H9 (cell line): ENCODE measurements around the gene TRAF5. TPM values are rescaled to one million over a fixed set of nuclear protein-coding genes. Genes with fewer than 3 reads are reported as not detected.

ENCODE experiments used
- DNase-seq: peaks from one replicate; pipeline ENCODE4 v3.0.0-alpha.2; 2017
- H2AFZ ChIP-seq: one replicate; pipeline ENCODE4 v1.6.1; 2013; ENCODE audit warnings: mild to moderate bottlenecking, low read length, control low read depth, moderate library complexity
- H2AK5ac ChIP-seq: 2 replicates; pipeline ENCODE4 v1.6.1; 2013; ENCODE audit warnings: low read length, control low read depth, mixed read lengths; ENCODE audit not compliant: insufficient read length
- H2BK120ac ChIP-seq: one replicate; pipeline ENCODE4 v1.6.1; 2013; ENCODE audit warnings: low read depth, mild to moderate bottlenecking, low read length, control low read depth, inconsistent platforms; ENCODE audit not compliant: poor library complexity, severe bottlenecking
- H2BK12ac ChIP-seq: 2 replicates; pipeline ENCODE4 v1.6.1; 2013; ENCODE audit warnings: low read length, control low read depth, mixed read lengths, low read depth; ENCODE audit not compliant: insufficient read length
- H2BK15ac ChIP-seq: 2 replicates; pipeline ENCODE4 v1.6.1; 2013; ENCODE audit warnings: low read depth, low read length, control low read depth
- H2BK20ac ChIP-seq: one replicate; pipeline ENCODE4 v1.6.1; 2013; ENCODE audit warnings: low read depth, mild to moderate bottlenecking, low read length, control low read depth, inconsistent platforms; ENCODE audit not compliant: poor library complexity, severe bottlenecking
- H2BK5ac ChIP-seq: 2 replicates; pipeline ENCODE4 v1.6.1; 2013; ENCODE audit warnings: low read length, control low read depth, mixed read lengths; ENCODE audit not compliant: insufficient read length
- H3K14ac ChIP-seq: 2 replicates; pipeline ENCODE4 v1.6.1; 2013; ENCODE audit warnings: low read length, control low read depth; ENCODE audit not compliant: insufficient read depth
- H3K18ac ChIP-seq: 2 replicates; pipeline ENCODE4 v1.6.1; 2013; ENCODE audit warnings: low read depth, mild to moderate bottlenecking, mixed read lengths, low read length, control low read depth; ENCODE audit not compliant: insufficient read length
- H3K23ac ChIP-seq: 2 replicates; pipeline ENCODE4 v1.6.1; 2013; ENCODE audit warnings: low read length, control low read depth, mixed read lengths, low read depth; ENCODE audit not compliant: insufficient read length
- H3K23me2 ChIP-seq: 2 replicates; pipeline ENCODE4 v1.6.1; 2013; ENCODE audit warnings: low read depth, mild to moderate bottlenecking, mixed read lengths, low read length, control low read depth; ENCODE audit not compliant: insufficient read length, poor library complexity, severe bottlenecking
- H3K27ac ChIP-seq: 2 replicates; pipeline ENCODE4 v1.5.1; 2013; ENCODE audit warnings: low read length, control low read depth, mixed read lengths, low read depth; ENCODE audit not compliant: insufficient read length
- H3K27me3 ChIP-seq: 2 replicates; pipeline ENCODE4 v1.6.1; 2013; ENCODE audit warnings: low read length, control low read depth, inconsistent platforms; ENCODE audit not compliant: insufficient read depth
- H3K4ac ChIP-seq: 2 replicates; pipeline ENCODE4 v1.6.1; 2013; ENCODE audit warnings: low read depth, mild to moderate bottlenecking, control low read depth, inconsistent platforms, low read length, moderate library complexity
- H3K4me1 ChIP-seq: 2 replicates; pipeline ENCODE4 v1.6.1; 2013; ENCODE audit warnings: low read length, control low read depth, inconsistent platforms; ENCODE audit not compliant: insufficient read depth
- H3K4me2 ChIP-seq: 2 replicates; pipeline ENCODE4 v1.6.1; 2013; ENCODE audit warnings: low read length, control low read depth, mixed read lengths; ENCODE audit not compliant: insufficient read length, insufficient read depth
- H3K56ac ChIP-seq: 2 replicates; pipeline ENCODE4 v1.6.1; 2013; ENCODE audit warnings: low read depth, mild to moderate bottlenecking, mixed read lengths, low read length, control low read depth; ENCODE audit not compliant: insufficient read length
- H3K79me1 ChIP-seq: 2 replicates; pipeline ENCODE4 v1.6.1; 2013; ENCODE audit warnings: low read depth, mild to moderate bottlenecking, moderate library complexity, low read length, control low read depth, inconsistent platforms; ENCODE audit not compliant: insufficient read depth, poor library complexity, severe bottlenecking
- H3K79me2 ChIP-seq: 2 replicates; pipeline ENCODE4 v1.6.1; 2013; ENCODE audit warnings: low read length, control low read depth, inconsistent platforms; ENCODE audit not compliant: insufficient read depth
- H3K9ac ChIP-seq: 2 replicates; pipeline ENCODE4 v1.6.1; 2013; ENCODE audit warnings: low read length, control low read depth, mixed read lengths; ENCODE audit not compliant: insufficient read length; ENCODE audit errors: extremely low read depth
- H3K9me3 ChIP-seq: one replicate; pipeline ENCODE4 v1.6.1; 2013; ENCODE audit warnings: low read depth, low read length, inconsistent platforms; ENCODE audit not compliant: control insufficient read depth
- H3T11ph ChIP-seq: one replicate; pipeline ENCODE4 v1.6.1; 2013; ENCODE audit warnings: mild to moderate bottlenecking, low read length, control low read depth, inconsistent platforms
- H4K20me1 ChIP-seq: one replicate; pipeline ENCODE4 v1.6.1; 2013; ENCODE audit not compliant: control insufficient read depth, insufficient read length, insufficient read depth
- H4K5ac ChIP-seq: 2 replicates; pipeline ENCODE4 v1.6.1; 2013; ENCODE audit warnings: low read depth, mild to moderate bottlenecking, mixed read lengths, low read length, control low read depth; ENCODE audit not compliant: insufficient read length
- H4K8ac ChIP-seq: replicated peaks from 2 replicates; pipeline ENCODE4 v1.6.1; 2013; ENCODE audit warnings: low read length, control low read depth, mixed read lengths, low read depth; ENCODE audit not compliant: insufficient read length
- H4K91ac ChIP-seq: 2 replicates; pipeline ENCODE4 v1.6.1; 2013; ENCODE audit warnings: low read depth, mild to moderate bottlenecking, moderate library complexity, mixed read lengths, low read length, control low read depth; ENCODE audit not compliant: insufficient read length
- H3K27ac Mint-ChIP-seq, 3 experiments: 2 replicates in 2 of 3; 3 replicates in 1 of 3; pipeline ENCODE4 v1.8.0; 2020 to 2021; ENCODE audit warnings: mixed read lengths in 3 of 3, mild to moderate bottlenecking in 1 of 3, moderate library complexity in 1 of 3
- H3K27me3 Mint-ChIP-seq: 2 replicates; pipeline ENCODE4 v1.8.0; 2021; ENCODE audit warnings: low read depth, mild to moderate bottlenecking, moderate library complexity, mixed read lengths
- H3K36me3 Mint-ChIP-seq, 3 experiments: 2 replicates in 2 of 3; 3 replicates in 1 of 3; pipeline ENCODE4 v1.8.0; 2020 to 2021; ENCODE audit warnings: low read depth in 3 of 3, mixed read lengths in 3 of 3; ENCODE audit not compliant: insufficient read depth in 1 of 3
- H3K4me1 Mint-ChIP-seq, 2 experiments: 2 replicates each; pipeline ENCODE4 v1.8.0; 2020; ENCODE audit warnings: mixed read lengths in 2 of 2
- H3K4me3 Mint-ChIP-seq, 2 experiments: 2 replicates in 1 of 2; 3 replicates in 1 of 2; pipeline ENCODE4 v1.8.0; 2020 to 2021; ENCODE audit warnings: mild to moderate bottlenecking in 2 of 2, mixed read lengths in 2 of 2, moderate library complexity in 1 of 2
- H3K9me3 Mint-ChIP-seq, 2 experiments: 2 replicates in 1 of 2; 3 replicates in 1 of 2; pipeline ENCODE4 v1.8.0; 2020; ENCODE audit warnings: mild to moderate bottlenecking in 2 of 2, mixed read lengths in 2 of 2, moderate library complexity in 1 of 2
- CTCF ChIP-seq: fragments of 200-600 bp; sonication (generic); conservative IDR thresholded peaks from 3 replicates; pipeline ENCODE4 v1.8.0; 2021; ENCODE audit warnings: antibody characterized with exemption, mild to moderate bottlenecking
- whole genome bisulfite sequencing: extraction: QIAGEN DNeasy Blood & Tissue Kit; methylation state at CpG from one replicate; pipeline ENCODE4 v1.1.7; 2013; ENCODE audit warnings: missing lambda C conversion rate, low lambda C conversion rate, mixed read lengths; ENCODE audit not compliant: insufficient read length; ENCODE audit errors: extremely low coverage; 5-methylcytosine and 5-hydroxymethylcytosine counted together
- total RNA-seq: library from RNA; stranded (reverse); gene quantifications from 2 replicates; pipeline ENCODE4 v1.2.1, GENCODE V29; 2021

TRAF5 gene
- total RNA-seq, 1 experiment from 2014 or later: 19.1 TPM

DNA sequence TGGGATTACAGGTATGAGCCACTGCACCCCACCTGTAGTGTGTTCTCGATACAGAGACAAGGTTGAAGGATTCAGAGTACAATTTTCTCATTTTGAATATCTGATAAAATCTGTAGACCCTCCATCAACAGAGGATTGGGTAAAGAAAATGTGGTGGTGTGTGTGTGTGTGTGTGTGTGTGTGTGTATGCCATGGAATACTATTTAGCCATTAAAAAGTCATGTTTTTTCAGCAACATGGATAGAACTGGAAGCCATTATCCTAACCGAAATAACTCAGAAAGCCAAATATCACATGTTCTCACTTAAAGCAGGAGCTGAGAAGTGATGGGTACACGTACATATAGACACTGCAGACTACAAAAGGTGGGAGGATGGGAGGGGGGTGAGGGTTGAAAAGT lies 57.9 kb downstream of the TRAF5 start:
- H3K27me3 ChIP-seq: no peaks in the 10 kb centered on the region
- no peak for TF ChIP-seq CTCF
- no peaks in the 10 kb centered on the region for H3K79me2 ChIP-seq
- H3K56ac ChIP-seq: no peak overlapping the region
- no peak overlapping the region for H3K18ac ChIP-seq
- H2AK5ac ChIP-seq: no peak overlapping the region
- no peak overlapping the region for H2AFZ ChIP-seq
- H3K4ac ChIP-seq: no peak overlapping the region
- peaks cover 7% of the 10 kb centered on the region for H3K23me2 ChIP-seq
- peaks cover 19 to 22% of the 10 kb centered on the region in 2 experiments for H3K4me1 Mint-ChIP-seq
- H3K9me3 Mint-ChIP-seq: no peaks in the 10 kb centered on the region
- no peak overlapping the region for H3K27ac Mint-ChIP-seq
- no peak overlapping the region for H2BK5ac ChIP-seq
- no peaks in the 10 kb centered on the region for H3K27me3 Mint-ChIP-seq
- no peak overlapping the region for H3K4me3 Mint-ChIP-seq
- H3K9me3 ChIP-seq: no peaks in the 10 kb centered on the region
- H3K4me1 ChIP-seq: no peaks in the 10 kb centered on the region
- no peak overlapping the region for H4K91ac ChIP-seq
- no peak overlapping the region for H4K8ac ChIP-seq
- H3K36me3 Mint-ChIP-seq: no peaks in the 10 kb centered on the region
- H2BK120ac ChIP-seq: no peak overlapping the region
- H3K79me1 ChIP-seq: no peaks in the 10 kb centered on the region
- WGBS: no CpG with 5 or more reads among the region's 3 CpGs
- H3K4me2 ChIP-seq: no peak overlapping the region
- no peak overlapping the region for H3K9ac ChIP-seq
- no peak overlapping the region for H4K5ac ChIP-seq
- H3K14ac ChIP-seq: no peak overlapping the region
- H4K20me1 ChIP-seq: no peaks in the 10 kb centered on the region
- H3K27ac ChIP-seq: no peak overlapping the region
- H3T11ph ChIP-seq: no peak overlapping the region
- H3K23ac ChIP-seq: no peak overlapping the region
- no peak overlapping the region for H2BK15ac ChIP-seq
- no peak overlapping the region for H2BK12ac ChIP-seq
- no peak for DNase-seq
- no peak overlapping the region for H2BK20ac ChIP-seq
